ENCODE data around the gene SP140. TPM values are rescaled to one million over a fixed set of nuclear protein-coding genes. Genes with fewer than 3 reads are reported as not detected.
A peak's percentile ranks its signal among the peaks of the same experiment; 100 is the strongest.

Gene SP140
- total and polyA plus RNA-seq, 10 of the 15 experiments (the other 5 are each of a cell fraction or from before 2014, with no cell fraction given): 61.7 to 164 (median 90.7) TPM

DNA sequence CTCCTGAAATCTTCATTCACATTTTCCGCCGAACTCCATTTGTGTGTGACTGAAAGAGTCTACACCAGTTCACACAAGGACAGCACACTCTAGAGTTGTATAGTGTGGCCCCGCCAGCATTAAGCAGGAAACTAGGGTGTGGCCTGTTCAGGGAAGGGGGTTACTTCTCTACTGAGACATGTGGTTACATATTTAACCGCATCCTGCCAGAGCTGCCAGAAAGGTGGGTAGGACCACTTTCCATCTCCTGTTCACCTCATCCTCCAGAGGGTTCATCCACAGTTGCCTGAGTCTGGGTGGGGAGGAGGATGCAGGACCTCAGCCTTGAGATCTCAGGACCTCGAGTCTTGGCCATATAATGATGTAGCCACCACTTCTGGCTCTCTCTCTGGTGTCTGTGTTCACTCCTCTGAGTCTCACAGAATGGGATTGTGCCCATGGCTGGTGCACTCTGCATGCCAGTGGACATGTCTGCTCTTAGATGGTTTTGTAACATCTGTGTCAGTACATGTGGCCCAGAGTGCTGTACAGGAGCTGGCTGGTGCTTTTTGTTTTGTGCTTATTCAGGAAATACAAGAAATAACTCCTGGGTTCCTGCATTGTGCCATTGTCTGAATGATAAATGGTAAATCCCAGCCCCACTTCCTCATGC lies 93.8 kb downstream of the SP140 start:
- H3K4me3 ChIP-seq: no peak overlapping the region
- no peak overlapping the region for H2AFZ ChIP-seq (ENCODE audit: control insufficient read depth, low read depth, low read length)
- ChIA-PET SMC1A (ENCODE audit: uncharacterized antibody, unreplicated experiment) (interaction anchor here (0.6 to 4.2 kb wide), 10 partner anchors 9 to 271 kb away, joined by 3 to 23 read pairs (median 4); partner anchors contain the start of gene SP140L), CTCF (interaction anchor here (0.9 to 1.9 kb wide), 9 partner anchors 8 to 272 kb away, joined by 3 to 8 read pairs (median 4); partner anchors contain the start of genes SP110 and SP140L), RAD21 (ENCODE audit: unreplicated experiment) (interaction anchor here (1.3 to 2.3 kb wide), 4 partner anchors 8 to 151 kb away, joined by 3 to 14 read pairs (median 8); partner anchors contain the start of gene SP140L), POLR2A (interaction anchor here (1.0 to 1.9 kb wide), 2 partner anchors 8 to 235 kb away, joined by 3 to 8 read pairs; partner anchors contain the start of gene SP140L)
- no peaks in the 10 kb centered on the region for H4K20me1 ChIP-seq (ENCODE audit: control insufficient read depth, insufficient read depth)
- peaks cover 0 to 3% of the 10 kb centered on the region in 2 experiments; a peak in 1 of 4 replicates for H3K36me3 ChIP-seq (ENCODE audit: control insufficient read depth in 2 of 2, insufficient read depth in 2 of 2, low read length in 1 of 2)
- peaks cover 27% of the 10 kb centered on the region for H3K4me1 ChIP-seq (ENCODE audit: control insufficient read depth, insufficient read depth, low read length)
- DNase-seq (ENCODE audit: low read depth, low spot score) (peak; percentile 60), ATAC-seq (peak; percentile 92), FAIRE-seq (peak; percentile 89)
- 7% methylated on average over 5 of the region's 5 CpGs for WGBS (ENCODE audit: insufficient coverage, insufficient replicate concordance, low lambda C conversion rate, missing lambda C conversion rate)
- no TSS peak for BruUV-seq (replicated peaks)
- H3K4me2 ChIP-seq (ENCODE audit: control insufficient read depth, insufficient read depth): peak overlapping the region; percentile 58; the same call in 1 of the 2 replicates
- intact Hi-C loops (cut with micrococcal nuclease; ENCODE audit: unreplicated experiment): loop anchor here (2.0 to 5.0 kb wide), 2 partner anchors 63 to 112 kb away; no protein-coding TSS in a partner anchor
- H3K79me2 ChIP-seq (ENCODE audit: control insufficient read depth, insufficient read depth, low read length): no peaks in the 10 kb centered on the region
- no peaks in the 10 kb centered on the region; the same call in 2 of the 3 replicates for H3K9me3 ChIP-seq (replicated peaks; ENCODE audit: control insufficient read depth, insufficient read depth, low read length)
- peak overlapping the region; percentile 62 for H3K27ac ChIP-seq (ENCODE audit: control insufficient read depth, insufficient read depth)
- H3K9ac ChIP-seq (ENCODE audit: control insufficient read depth, insufficient read depth, low read length): peak overlapping the region; percentile 24; the same call in 1 of the 2 replicates
- TF ChIP-seq KAT2A (conservative IDR thresholded peaks at IDR 0.05; ENCODE audit: control insufficient read depth, low read depth, low read length) (no peak), EED (IDR thresholded peaks at IDR 0.05; ENCODE audit: low read depth) (peak; percentile 83), CBFB (IDR thresholded peaks at IDR 0.05; ENCODE audit: low read depth) (peak; percentile 72), RUNX3 (IDR thresholded peaks at IDR 0.05; ENCODE audit: low read length) (peak; percentile 94), IKZF1 (conservative IDR thresholded peaks at IDR 0.05) (peak; percentile 55), TARDBP (IDR thresholded peaks at IDR 0.05; ENCODE audit: borderline replicate concordance) (no peak), ETV6 (conservative IDR thresholded peaks at IDR 0.05 in 1 of 2, IDR thresholded peaks at IDR 0.05 in 1 of 2; ENCODE audit: borderline replicate concordance in 1 of 2, low read depth in 1 of 2) (peak in 1 of 2 experiments; percentile 11; a peak in 1 of 4 replicates), BCL11A (IDR thresholded peaks at IDR 0.05; ENCODE audit: low read depth, low read length) (peak; percentile 59; the same call in 1 of the 2 replicates)
- no peaks in the 10 kb centered on the region for H3K27me3 ChIP-seq (replicated peaks in 1 of 2; ENCODE audit: control insufficient read depth in 2 of 2, insufficient read depth in 2 of 2, low read length in 1 of 2)
- in situ Hi-C loops (cut with MboI): no loop called here

All from GM12878 (cell line).